Neural progenitor cell (in vitro differentiated cells): ENCODE results near the gene SLC44A5. TPM values are rescaled to one million over a fixed set of nuclear protein-coding genes. Genes with fewer than 3 reads are reported as not detected.
A peak's percentile ranks its signal among the peaks of the same experiment; 100 is the strongest.

Experiments
- DNase-seq: peaks from one replicate; pipeline ENCODE4 v3.0.0-alpha.2; 2016; ENCODE audit warnings: low spot score
- H2AFZ ChIP-seq: fragments of 200-600 bp; sonication (generic); replicated peaks from 2 replicates; pipeline ENCODE4 v1.6.1; 2016; ENCODE audit warnings: antibody characterized with exemption
- H3F3A ChIP-seq: fragments of 200-600 bp; sonication (generic); 2 replicates; pipeline ENCODE4 v1.6.1; 2016; ENCODE audit warnings: antibody characterized with exemption, low read depth
- H3K27ac ChIP-seq: fragments of 200-600 bp; sonication (generic); 2 replicates; pipeline ENCODE4 v1.5.1; 2016; ENCODE audit warnings: mild to moderate bottlenecking
- H3K27me3 ChIP-seq: fragments of 200-600 bp; sonication (generic); 2 replicates; pipeline ENCODE4 v1.6.1; 2016; ENCODE audit warnings: mild to moderate bottlenecking, moderate library complexity
- H3K36me3 ChIP-seq: fragments of 200-600 bp; sonication (generic); 2 replicates; pipeline ENCODE4 v1.5.1; 2016
- H3K4me1 ChIP-seq: fragments of 200-600 bp; sonication (generic); 2 replicates; pipeline ENCODE4 v1.6.1; 2016; ENCODE audit warnings: mixed run types
- H3K4me2 ChIP-seq: fragments of 200-600 bp; sonication (generic); 2 replicates; pipeline ENCODE4 v1.6.1; 2016
- H3K4me3 ChIP-seq: fragments of 200-600 bp; sonication (generic); 2 replicates; pipeline ENCODE4 v1.5.1; 2016
- H3K79me2 ChIP-seq: fragments of 200-600 bp; sonication (generic); 2 replicates; pipeline ENCODE4 v1.6.1; 2016; ENCODE audit warnings: low read depth
- H3K9ac ChIP-seq: fragments of 200-600 bp; sonication (generic); 2 replicates; pipeline ENCODE4 v1.6.1; 2016
- H3K9me3 ChIP-seq: fragments of 200-600 bp; sonication (generic); 2 replicates; pipeline ENCODE4 v1.5.1; 2016; ENCODE audit warnings: low read depth
- H4K20me1 ChIP-seq: fragments of 200-600 bp; sonication (generic); 2 replicates; pipeline ENCODE4 v1.6.1; 2016; ENCODE audit warnings: low read depth
- H3K27ac Mint-ChIP-seq: 3 replicates; pipeline ENCODE4 v1.8.0; 2021; ENCODE audit warnings: mixed read lengths
- H3K27me3 Mint-ChIP-seq: 2 replicates; pipeline ENCODE4 v1.8.0; 2022; ENCODE audit warnings: low read depth, mild to moderate bottlenecking, inconsistent platforms, moderate library complexity, mixed read lengths; ENCODE audit not compliant: insufficient read depth
- H3K36me3 Mint-ChIP-seq: 3 replicates; pipeline ENCODE4 v1.8.0; 2021; ENCODE audit warnings: mixed read lengths
- H3K4me1 Mint-ChIP-seq: 3 replicates; pipeline ENCODE4 v1.8.0; 2021; ENCODE audit warnings: mixed read lengths
- H3K4me3 Mint-ChIP-seq: 3 replicates; pipeline ENCODE4 v1.8.0; 2021; ENCODE audit warnings: mild to moderate bottlenecking, moderate library complexity, mixed read lengths
- H3K9me3 Mint-ChIP-seq: 3 replicates; pipeline ENCODE4 v1.8.0; 2020; ENCODE audit warnings: mixed read lengths
- EZH2 ChIP-seq: fragments of 200-600 bp; sonication (generic); IDR thresholded peaks from 2 replicates; pipeline ENCODE4 v1.6.1; 2017; ENCODE audit warnings: antibody characterized with exemption, mild to moderate bottlenecking, moderate library complexity
- EZH2phosphoT487 ChIP-seq: fragments of 200-600 bp; sonication (generic); IDR thresholded peaks from 2 replicates; pipeline ENCODE4 v1.6.1; 2017; ENCODE audit warnings: antibody characterized with exemption
- total RNA-seq: library from RNA; depleted of rRNA; stranded (reverse); fragments of >200 nt; gene quantifications from 2 replicates; pipeline ENCODE4 v1.2.3, GENCODE V29; 2015; ENCODE audit warnings: low replicate concordance
- TF ChIP-seq, protein P1 (sequence below): fragments of 200-600 bp; sonication (generic); IDR thresholded peaks from 2 replicates; pipeline ENCODE4 v1.5.1; 2017; ENCODE audit warnings: antibody characterized with exemption, mild to moderate bottlenecking

SLC44A5 gene
- total RNA-seq, 1 donor from 2014 or later, result 25.3 TPM

GRCh38 chr1:75528001-75528400 lies 82.9 kb downstream of the SLC44A5 start:
- Histone ChIP-seq H3F3A (no peaks in the 10 kb centered on the region), H2AFZ (no peak overlapping the region), H4K20me1 (no peaks in the 10 kb centered on the region), H3K9me3 (no peaks in the 10 kb centered on the region), H3K9ac (no peak overlapping the region), H3K4me3 (no peak overlapping the region), H3K27ac (no peak overlapping the region), H3K27me3 (no peaks in the 10 kb centered on the region), H3K4me2 (no peak overlapping the region), H3K4me1 (peaks cover 11% of the 10 kb centered on the region), H3K36me3 (no peaks in the 10 kb centered on the region), H3K79me2 (no peaks in the 10 kb centered on the region)
- Mint-ChIP-seq H3K4me3 (no peak overlapping the region), H3K9me3 (no peaks in the 10 kb centered on the region), H3K27me3 (no peaks in the 10 kb centered on the region), H3K27ac (no peak overlapping the region), H3K4me1 (peaks cover 20% of the 10 kb centered on the region), H3K36me3 (no peaks in the 10 kb centered on the region)
- DNase-seq, result no peak
- TF ChIP-seq EZH2phosphoT487, result no peak
- TF ChIP-seq, protein P1, sequence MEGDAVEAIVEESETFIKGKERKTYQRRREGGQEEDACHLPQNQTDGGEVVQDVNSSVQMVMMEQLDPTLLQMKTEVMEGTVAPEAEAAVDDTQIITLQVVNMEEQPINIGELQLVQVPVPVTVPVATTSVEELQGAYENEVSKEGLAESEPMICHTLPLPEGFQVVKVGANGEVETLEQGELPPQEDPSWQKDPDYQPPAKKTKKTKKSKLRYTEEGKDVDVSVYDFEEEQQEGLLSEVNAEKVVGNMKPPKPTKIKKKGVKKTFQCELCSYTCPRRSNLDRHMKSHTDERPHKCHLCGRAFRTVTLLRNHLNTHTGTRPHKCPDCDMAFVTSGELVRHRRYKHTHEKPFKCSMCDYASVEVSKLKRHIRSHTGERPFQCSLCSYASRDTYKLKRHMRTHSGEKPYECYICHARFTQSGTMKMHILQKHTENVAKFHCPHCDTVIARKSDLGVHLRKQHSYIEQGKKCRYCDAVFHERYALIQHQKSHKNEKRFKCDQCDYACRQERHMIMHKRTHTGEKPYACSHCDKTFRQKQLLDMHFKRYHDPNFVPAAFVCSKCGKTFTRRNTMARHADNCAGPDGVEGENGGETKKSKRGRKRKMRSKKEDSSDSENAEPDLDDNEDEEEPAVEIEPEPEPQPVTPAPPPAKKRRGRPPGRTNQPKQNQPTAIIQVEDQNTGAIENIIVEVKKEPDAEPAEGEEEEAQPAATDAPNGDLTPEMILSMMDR, result no peak
- no peak for TF ChIP-seq EZH2

- H4K20me1 ChIP-seq, result no peaks in the 10 kb centered on the region
- peak; percentile 23 for DNase-seq
Observed at GRCh38 chr1:75522389-75522788, 88.5 kb downstream of the SLC44A5 start.

GRCh38 chr1:75521658-75522057 lies 89.3 kb downstream of the SLC44A5 start:
- no peaks in the 10 kb centered on the region for H3K36me3 ChIP-seq
- no peak overlapping the region for H3K27ac Mint-ChIP-seq
- H3K9ac ChIP-seq, result no peak overlapping the region
- H3K4me3 Mint-ChIP-seq, result no peak overlapping the region
- H3K27me3 ChIP-seq, result no peaks in the 10 kb centered on the region
- no peaks in the 10 kb centered on the region for H3K9me3 Mint-ChIP-seq
- H2AFZ ChIP-seq, result no peak overlapping the region
- H3K36me3 Mint-ChIP-seq, result no peaks in the 10 kb centered on the region
- no peaks in the 10 kb centered on the region for H3K27me3 Mint-ChIP-seq
- TF ChIP-seq EZH2 (no peak), EZH2phosphoT487 (no peak)
- TF ChIP-seq, protein P1, result no peak
- no peak overlapping the region for H3K4me2 ChIP-seq
- H3F3A ChIP-seq, result no peaks in the 10 kb centered on the region
- H4K20me1 ChIP-seq, result no peaks in the 10 kb centered on the region
- H3K4me1 Mint-ChIP-seq, result peaks cover 29% of the 10 kb centered on the region
- no peaks in the 10 kb centered on the region for H3K9me3 ChIP-seq
- DNase-seq, result no peak
- peaks cover 23% of the 10 kb centered on the region for H3K4me1 ChIP-seq
- H3K27ac ChIP-seq, result no peak overlapping the region
- H3K4me3 ChIP-seq, result no peak overlapping the region
- no peaks in the 10 kb centered on the region for H3K79me2 ChIP-seq

More at GRCh38 chr1:75522389-75522788, 88.5 kb downstream of the SLC44A5 start:
- Histone ChIP-seq H3F3A (no peaks in the 10 kb centered on the region), H3K9ac (no peak overlapping the region), H3K4me3 (no peak overlapping the region), H3K79me2 (no peaks in the 10 kb centered on the region), H3K4me2 (no peak overlapping the region), H3K4me1 (peaks cover 18% of the 10 kb centered on the region), H3K9me3 (no peaks in the 10 kb centered on the region), H3K27me3 (no peaks in the 10 kb centered on the region), H3K36me3 (no peaks in the 10 kb centered on the region), H3K27ac (no peak overlapping the region), H2AFZ (no peak overlapping the region)
- H3K9me3 Mint-ChIP-seq, result no peaks in the 10 kb centered on the region
- peaks cover 24% of the 10 kb centered on the region for H3K4me1 Mint-ChIP-seq
- no peaks in the 10 kb centered on the region for H3K27me3 Mint-ChIP-seq
- no peaks in the 10 kb centered on the region for H3K36me3 Mint-ChIP-seq
- no peak overlapping the region for H3K4me3 Mint-ChIP-seq
- TF ChIP-seq EZH2phosphoT487, result no peak
- TF ChIP-seq, protein P1, result no peak
- no peak for TF ChIP-seq EZH2
- H3K27ac Mint-ChIP-seq, result no peak overlapping the region
